Parathyroid adenoma (tissue), 2 donors: Measurements from ENCODE around the gene NLE1.
"Not testable (repeated sequence)": the region's sequence is repeated elsewhere in the genome, so short reads cannot be mapped to it uniquely, and the experiment has no call there.

Experiments
- H2AFZ ChIP-seq: fragments of 300-600 bp; sonication (generic); one replicate; pipeline ENCODE4 v1.7.0; 2017; ENCODE audit warnings: antibody characterized with exemption, mild to moderate bottlenecking
- H3K27ac ChIP-seq: fragments of 300-600 bp; sonication (generic); one replicate; pipeline ENCODE4 v1.7.0; 2017
- H3K27me3 ChIP-seq: fragments of 300-600 bp; sonication (generic); one replicate; pipeline ENCODE4 v1.7.0; 2017; ENCODE audit warnings: low read length; ENCODE audit not compliant: control insufficient read depth, insufficient read depth
- H3K36me3 ChIP-seq: fragments of 300-600 bp; sonication (generic); one replicate; pipeline ENCODE4 v1.7.0; 2017; ENCODE audit warnings: low read length; ENCODE audit not compliant: control insufficient read depth, insufficient read depth
- H3K4me1 ChIP-seq: fragments of 300-600 bp; sonication (generic); one replicate; pipeline ENCODE4 v1.7.0; 2017; ENCODE audit warnings: control low read depth
- H3K4me2 ChIP-seq: fragments of 300-600 bp; sonication (generic); one replicate; pipeline ENCODE4 v1.7.0; 2017; ENCODE audit warnings: low read length
- H3K4me3 ChIP-seq: fragments of 300-600 bp; sonication (generic); one replicate; pipeline ENCODE4 v1.7.0; 2017; ENCODE audit warnings: low read depth, low read length
- H3K79me2 ChIP-seq: fragments of 300-600 bp; sonication (generic); one replicate; pipeline ENCODE4 v1.7.0; 2017; ENCODE audit warnings: control low read depth
- H3K9ac ChIP-seq: fragments of 300-600 bp; sonication (generic); one replicate; pipeline ENCODE4 v1.7.0; 2017; ENCODE audit warnings: mild to moderate bottlenecking
- H3K9me3 ChIP-seq: fragments of 300-600 bp; sonication (generic); one replicate; pipeline ENCODE4 v1.7.0; 2017; ENCODE audit warnings: low read length; ENCODE audit not compliant: control insufficient read depth
- TF ChIP-seq, protein P1 (sequence below): fragments of 300-600 bp; sonication (generic); IDR thresholded peaks from one replicate; pipeline ENCODE4 v1.7.0; 2017; ENCODE audit warnings: antibody characterized with exemption, mild to moderate bottlenecking
- donor health status: primary hyperparathyroidism.

The NLE1 gene

DNA sequence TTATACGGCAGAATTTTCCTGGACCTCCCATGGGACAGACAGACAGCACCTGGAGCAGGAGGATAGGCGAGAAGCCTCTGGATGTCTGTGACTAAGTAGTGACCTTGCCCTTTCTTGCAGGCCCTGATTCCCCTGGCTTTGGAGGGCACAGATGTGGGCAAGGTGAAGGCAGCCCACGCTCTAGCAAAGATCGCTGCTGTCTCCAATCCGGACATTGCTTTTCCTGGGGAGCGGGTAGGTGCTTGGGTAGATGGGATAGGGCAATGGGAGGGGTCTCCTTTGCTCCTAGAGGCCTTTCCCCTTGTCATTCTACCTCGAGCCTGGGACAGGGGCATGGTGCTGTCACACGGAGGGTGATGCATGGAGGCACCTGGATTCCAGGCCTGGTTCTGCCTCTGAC is 34.8 kb upstream of the NLE1 start:
- Histone ChIP-seq H3K36me3 (no peaks in the 10 kb centered on the region), H3K4me2 (no peak overlapping the region), H3K9ac (no peak overlapping the region), H3K27ac (no peak overlapping the region), H3K27me3 (no peaks in the 10 kb centered on the region), H3K9me3 (no peaks in the 10 kb centered on the region), H3K4me3 (no peak overlapping the region), H2AFZ (no peak overlapping the region), H3K4me1 (no peaks in the 10 kb centered on the region), H3K79me2 (no peaks in the 10 kb centered on the region)
- TF ChIP-seq, protein P1, sequence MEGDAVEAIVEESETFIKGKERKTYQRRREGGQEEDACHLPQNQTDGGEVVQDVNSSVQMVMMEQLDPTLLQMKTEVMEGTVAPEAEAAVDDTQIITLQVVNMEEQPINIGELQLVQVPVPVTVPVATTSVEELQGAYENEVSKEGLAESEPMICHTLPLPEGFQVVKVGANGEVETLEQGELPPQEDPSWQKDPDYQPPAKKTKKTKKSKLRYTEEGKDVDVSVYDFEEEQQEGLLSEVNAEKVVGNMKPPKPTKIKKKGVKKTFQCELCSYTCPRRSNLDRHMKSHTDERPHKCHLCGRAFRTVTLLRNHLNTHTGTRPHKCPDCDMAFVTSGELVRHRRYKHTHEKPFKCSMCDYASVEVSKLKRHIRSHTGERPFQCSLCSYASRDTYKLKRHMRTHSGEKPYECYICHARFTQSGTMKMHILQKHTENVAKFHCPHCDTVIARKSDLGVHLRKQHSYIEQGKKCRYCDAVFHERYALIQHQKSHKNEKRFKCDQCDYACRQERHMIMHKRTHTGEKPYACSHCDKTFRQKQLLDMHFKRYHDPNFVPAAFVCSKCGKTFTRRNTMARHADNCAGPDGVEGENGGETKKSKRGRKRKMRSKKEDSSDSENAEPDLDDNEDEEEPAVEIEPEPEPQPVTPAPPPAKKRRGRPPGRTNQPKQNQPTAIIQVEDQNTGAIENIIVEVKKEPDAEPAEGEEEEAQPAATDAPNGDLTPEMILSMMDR = no peak

GRCh38 chr17:35175638-35176415 is 33.7 kb upstream of the NLE1 start:
- no peak overlapping the region for H3K4me2 ChIP-seq
- no peaks in the 10 kb centered on the region for H3K79me2 ChIP-seq
- H3K27me3 ChIP-seq = no peaks in the 10 kb centered on the region
- no peaks in the 10 kb centered on the region for H3K9me3 ChIP-seq
- TF ChIP-seq, protein P1 = no peak
- no peaks in the 10 kb centered on the region for H3K36me3 ChIP-seq
- H3K27ac ChIP-seq = no peak overlapping the region
- H2AFZ ChIP-seq = no peak overlapping the region
- no peak overlapping the region for H3K4me3 ChIP-seq
- no peak overlapping the region for H3K9ac ChIP-seq
- H3K4me1 ChIP-seq = no peaks in the 10 kb centered on the region

- Histone ChIP-seq H3K27me3 (no peaks in the 10 kb centered on the region), H3K27ac (no peak overlapping the region), H3K4me2 (no peak overlapping the region), H3K4me3 (no peak overlapping the region), H3K9ac (no peak overlapping the region), H3K4me1 (no peaks in the 10 kb centered on the region), H3K9me3 (no peaks in the 10 kb centered on the region), H3K36me3 (no peaks in the 10 kb centered on the region), H2AFZ (no peak overlapping the region), H3K79me2 (no peaks in the 10 kb centered on the region)
- TF ChIP-seq, protein P1 = no peak
These were observed 32.8 kb upstream of the NLE1 start for GRCh38 chr17:35174835-35175334.

GRCh38 chr17:35172321-35172720 is 30.2 kb upstream of the NLE1 start:
- H3K36me3 ChIP-seq, H3K27me3 ChIP-seq, H3K9ac ChIP-seq, H3K9me3 ChIP-seq, H3K27ac ChIP-seq, H2AFZ ChIP-seq, H3K4me2 ChIP-seq, H3K4me1 ChIP-seq, H3K4me3 ChIP-seq, H3K79me2 ChIP-seq: not testable (repeated sequence)

- Histone ChIP-seq H3K4me2 (no peak overlapping the region), H2AFZ (no peak overlapping the region), H3K4me1 (no peaks in the 10 kb centered on the region), H3K27ac (no peak overlapping the region), H3K4me3 (no peak overlapping the region), H3K79me2 (no peaks in the 10 kb centered on the region), H3K36me3 (no peaks in the 10 kb centered on the region), H3K27me3 (no peaks in the 10 kb centered on the region), H3K9me3 (no peaks in the 10 kb centered on the region), H3K9ac (no peak overlapping the region)
- TF ChIP-seq, protein P1 = no peak
These were observed 29.7 kb upstream of the NLE1 start for GRCh38 chr17:35171834-35172233.
